Measurements from ENCODE around the gene TPPP2. TPM values are rescaled to one million over a fixed set of nuclear protein-coding genes. Genes with fewer than 3 reads are reported as not detected.

TPPP2 gene
- total RNA-seq, 1 experiment from 2014 or later: not detected

- H3K36me3 ChIP-seq (ENCODE audit: low read depth): no peaks in the 10 kb centered on the region
- H3K79me2 ChIP-seq (ENCODE audit: low read depth): no peaks in the 10 kb centered on the region
- no TSS peak for BruUV-seq (replicated peaks)
- H3K9me2 ChIP-seq (ENCODE audit: insufficient read depth): no peaks in the 10 kb centered on the region
- ChIA-PET CTCF (no interaction called here), POLR2A (ENCODE audit: unreplicated experiment) (no interaction called here)
- H2AFZ ChIP-seq: no peak overlapping the region
- no peak overlapping the region for H3K4me3 ChIP-seq
- no peaks in the 10 kb centered on the region for H3F3A ChIP-seq (ENCODE audit: insufficient read depth, low read depth)
- intact Hi-C loops (cut with micrococcal nuclease; ENCODE audit: unreplicated experiment): loop anchor here (10.0 kb wide), 1 partner anchor 46 kb away; no protein-coding TSS in a partner anchor
- DNase-seq: no peak
- H3K27ac ChIP-seq: no peak overlapping the region
- H3K9me3 ChIP-seq (ENCODE audit: insufficient read depth, low read depth): no peaks in the 10 kb centered on the region
- no peak for TF ChIP-seq CTCF (conservative IDR thresholded peaks at IDR 0.05)
- TF ChIP-seq EZH2 (IDR thresholded peaks at IDR 0.05; ENCODE audit: low read depth): no peak
- H4K20me1 ChIP-seq (ENCODE audit: insufficient read depth): no peaks in the 10 kb centered on the region
- H3K4me1 ChIP-seq (replicated peaks; ENCODE audit: insufficient read depth): no peaks in the 10 kb centered on the region
- H3K27me3 ChIP-seq (ENCODE audit: insufficient read depth, low read depth): no peaks in the 10 kb centered on the region
- H3K4me2 ChIP-seq: no peak overlapping the region
Measured at GRCh38 chr14:21060614-21061346, 30.8 kb downstream of the TPPP2 start.

GRCh38 chr14:21061347-21061668 is 31.3 kb downstream of the TPPP2 start:
- H3K4me3 ChIP-seq: no peak overlapping the region
- no peak overlapping the region for H2AFZ ChIP-seq
- DNase-seq: no peak
- POLR2A ChIA-PET (ENCODE audit: unreplicated experiment): no interaction called here
- H3K4me2 ChIP-seq: no peak overlapping the region
- H3K9me3 ChIP-seq (ENCODE audit: insufficient read depth, low read depth): no peaks in the 10 kb centered on the region
- H3K36me3 ChIP-seq (ENCODE audit: low read depth): no peaks in the 10 kb centered on the region
- H3K4me1 ChIP-seq (replicated peaks; ENCODE audit: insufficient read depth): no peaks in the 10 kb centered on the region
- H3K27ac ChIP-seq: no peak overlapping the region
- intact Hi-C loops (cut with micrococcal nuclease; ENCODE audit: unreplicated experiment): loop anchor here (10.0 kb wide), 1 partner anchor 47 kb away; no protein-coding TSS in a partner anchor
- no peaks in the 10 kb centered on the region for H4K20me1 ChIP-seq (ENCODE audit: insufficient read depth)
- H3K9me2 ChIP-seq (ENCODE audit: insufficient read depth): no peaks in the 10 kb centered on the region
- no TSS peak for BruUV-seq (replicated peaks)
- no peaks in the 10 kb centered on the region for H3K79me2 ChIP-seq (ENCODE audit: low read depth)
- H3F3A ChIP-seq (ENCODE audit: insufficient read depth, low read depth): no peaks in the 10 kb centered on the region
- TF ChIP-seq EZH2 (IDR thresholded peaks at IDR 0.05; ENCODE audit: low read depth): no peak
- no peak for TF ChIP-seq CTCF (conservative IDR thresholded peaks at IDR 0.05)
- CTCF ChIA-PET: no interaction called here
- no peaks in the 10 kb centered on the region for H3K27me3 ChIP-seq (ENCODE audit: insufficient read depth, low read depth)

- ChIA-PET CTCF (no interaction called here), POLR2A (ENCODE audit: unreplicated experiment) (no interaction called here)
- H4K20me1 ChIP-seq (ENCODE audit: insufficient read depth): no peaks in the 10 kb centered on the region
- no peak overlapping the region for H3K4me3 ChIP-seq
- no peak overlapping the region for H2AFZ ChIP-seq
- no peaks in the 10 kb centered on the region for H3F3A ChIP-seq (ENCODE audit: insufficient read depth, low read depth)
- no peak overlapping the region for H3K27ac ChIP-seq
- BruUV-seq (replicated peaks): no TSS peak
- H3K4me2 ChIP-seq: no peak overlapping the region
- no peaks in the 10 kb centered on the region for H3K79me2 ChIP-seq (ENCODE audit: low read depth)
- no peaks in the 10 kb centered on the region for H3K36me3 ChIP-seq (ENCODE audit: low read depth)
- H3K4me1 ChIP-seq (replicated peaks; ENCODE audit: insufficient read depth): no peaks in the 10 kb centered on the region
- no peaks in the 10 kb centered on the region for H3K9me2 ChIP-seq (ENCODE audit: insufficient read depth)
- intact Hi-C loops (cut with micrococcal nuclease; ENCODE audit: unreplicated experiment): loop anchor here (10.0 kb wide), 1 partner anchor 49 kb away; no protein-coding TSS in a partner anchor
- H3K27me3 ChIP-seq (ENCODE audit: insufficient read depth, low read depth): no peaks in the 10 kb centered on the region; the same call in 1 of the 2 replicates
- no peaks in the 10 kb centered on the region for H3K9me3 ChIP-seq (ENCODE audit: insufficient read depth, low read depth)
- no peak for DNase-seq
- TF ChIP-seq EZH2 (IDR thresholded peaks at IDR 0.05; ENCODE audit: low read depth) (no peak), CTCF (conservative IDR thresholded peaks at IDR 0.05) (no peak)
Measured at GRCh38 chr14:21063479-21063878, 33.5 kb downstream of the TPPP2 start.
